ENCODE data around the gene KRT8.
"Not testable (repeated sequence)": the region's sequence is repeated elsewhere in the genome, so short reads cannot be mapped to it uniquely, and the experiment has no call there.

The KRT8 gene

DNA sequence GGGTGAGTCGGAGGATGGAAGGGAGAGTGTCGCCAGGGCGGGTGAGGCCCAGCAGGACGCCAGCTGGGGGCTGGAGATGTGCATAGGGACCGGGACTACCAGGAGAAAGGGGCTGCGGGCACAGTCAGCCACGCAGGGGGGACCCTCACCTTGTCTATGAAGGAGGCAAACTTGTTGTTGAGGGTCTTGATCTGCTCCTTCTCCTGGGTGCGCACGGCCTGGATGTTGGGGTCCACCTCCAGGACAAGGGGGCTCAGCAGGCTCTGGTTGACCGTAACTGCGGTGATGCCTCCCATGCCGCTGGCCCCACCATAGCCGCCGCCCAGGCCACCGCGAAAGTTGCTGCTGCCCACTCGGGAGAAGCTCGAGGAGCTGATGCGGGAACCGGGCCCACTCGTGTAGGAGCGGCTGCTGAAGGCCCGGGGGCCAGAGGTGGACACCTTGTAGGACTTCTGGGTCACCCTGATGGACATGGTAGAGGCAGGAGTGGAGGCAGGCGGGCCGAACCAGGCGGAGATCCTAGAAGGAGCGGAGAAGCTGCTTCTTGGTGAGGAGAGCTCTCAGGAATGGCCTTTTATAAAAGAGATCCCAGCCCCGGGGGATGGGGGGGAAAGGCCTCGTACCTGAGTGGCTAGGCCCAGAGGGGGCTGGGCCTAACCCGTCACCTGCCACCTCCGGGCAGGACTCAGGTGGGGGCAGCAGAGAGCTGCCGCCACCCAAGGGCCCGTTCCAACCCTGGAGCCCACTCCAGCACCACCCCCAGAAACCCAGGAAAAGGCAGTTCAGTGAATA is at the start of gene KRT8:
Gene KRT8 (minus strand): TSS at position 568 of the 792 bp plus-strand sequence. CDS start 95 bp downstream, at position 473.
- not testable (repeated sequence) for H3K27me3 ChIP-seq (ENCODE audit: control insufficient read depth, insufficient read depth, low read length); H3K27ac ChIP-seq (ENCODE audit: low read length); H3K9me3 ChIP-seq (ENCODE audit: control insufficient read depth, insufficient read depth, low read length)
- WGBS (ENCODE audit: insufficient coverage, insufficient read length) = no CpG with 5 or more reads among the region's 33 CpGs
- Histone ChIP-seq H3K36me3 (ENCODE audit: control insufficient read depth, insufficient read depth, low read length) (peaks cover 20% of the 10 kb centered on the region; the same call in 1 of the 2 replicates), H3K4me3 (ENCODE audit: low read length) (peak within 1 kb of the TSS; percentile 68), H3K4me1 (ENCODE audit: control insufficient read depth, insufficient read depth, low read length) (peaks cover 12% of the 10 kb centered on the region)
- peak; percentile 71 for DNase-seq (ENCODE audit: low read depth, low spot score)

DNA sequence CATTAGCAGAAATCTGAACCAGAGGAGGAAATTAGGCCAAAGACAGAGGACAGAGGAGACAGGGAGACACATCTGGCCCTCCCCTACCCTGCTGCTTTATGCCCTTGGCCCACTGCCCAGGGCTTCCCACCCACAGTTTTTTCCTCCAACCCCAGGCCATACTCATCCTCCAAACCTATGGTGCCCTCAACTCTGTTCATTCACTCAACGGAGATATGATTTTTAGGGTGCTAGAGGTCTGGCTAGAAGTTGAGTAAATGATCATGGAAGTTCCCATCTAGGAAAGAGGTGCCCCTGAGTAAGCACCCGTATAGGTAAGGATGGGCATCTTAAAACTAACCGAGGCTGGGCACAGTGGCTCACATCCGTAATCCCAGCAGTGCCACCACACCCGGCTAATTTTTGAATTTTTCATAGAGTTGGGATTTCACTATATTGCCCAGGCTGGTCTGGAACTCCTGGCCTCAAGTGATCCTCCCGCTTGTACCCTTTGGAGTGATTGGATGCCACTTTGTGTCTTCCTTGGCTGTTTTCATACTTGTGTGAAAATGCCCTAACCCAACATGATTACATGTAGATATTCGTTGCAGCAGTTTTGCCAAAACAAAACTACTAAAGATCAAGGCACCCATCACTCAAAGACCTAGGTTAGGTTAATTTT is 48.4 kb upstream of the KRT8 start:
- H3K4me3 ChIP-seq (ENCODE audit: low read length) = no peak overlapping the region
- H3K27ac ChIP-seq (ENCODE audit: low read length) = no peak overlapping the region
- H3K9me3 ChIP-seq (ENCODE audit: control insufficient read depth, insufficient read depth, low read length) = no peaks in the 10 kb centered on the region
- no peak for DNase-seq (ENCODE audit: low read depth, low spot score)
- H3K27me3 ChIP-seq (ENCODE audit: control insufficient read depth, insufficient read depth, low read length) = no peaks in the 10 kb centered on the region
- peaks cover 27% of the 10 kb centered on the region; the same call in 1 of the 2 replicates for H3K36me3 ChIP-seq (ENCODE audit: control insufficient read depth, insufficient read depth, low read length)
- WGBS (ENCODE audit: insufficient coverage, insufficient read length) = no CpG with 5 or more reads among the region's 7 CpGs
- no peaks in the 10 kb centered on the region for H3K4me1 ChIP-seq (ENCODE audit: control insufficient read depth, insufficient read depth, low read length)

DNA sequence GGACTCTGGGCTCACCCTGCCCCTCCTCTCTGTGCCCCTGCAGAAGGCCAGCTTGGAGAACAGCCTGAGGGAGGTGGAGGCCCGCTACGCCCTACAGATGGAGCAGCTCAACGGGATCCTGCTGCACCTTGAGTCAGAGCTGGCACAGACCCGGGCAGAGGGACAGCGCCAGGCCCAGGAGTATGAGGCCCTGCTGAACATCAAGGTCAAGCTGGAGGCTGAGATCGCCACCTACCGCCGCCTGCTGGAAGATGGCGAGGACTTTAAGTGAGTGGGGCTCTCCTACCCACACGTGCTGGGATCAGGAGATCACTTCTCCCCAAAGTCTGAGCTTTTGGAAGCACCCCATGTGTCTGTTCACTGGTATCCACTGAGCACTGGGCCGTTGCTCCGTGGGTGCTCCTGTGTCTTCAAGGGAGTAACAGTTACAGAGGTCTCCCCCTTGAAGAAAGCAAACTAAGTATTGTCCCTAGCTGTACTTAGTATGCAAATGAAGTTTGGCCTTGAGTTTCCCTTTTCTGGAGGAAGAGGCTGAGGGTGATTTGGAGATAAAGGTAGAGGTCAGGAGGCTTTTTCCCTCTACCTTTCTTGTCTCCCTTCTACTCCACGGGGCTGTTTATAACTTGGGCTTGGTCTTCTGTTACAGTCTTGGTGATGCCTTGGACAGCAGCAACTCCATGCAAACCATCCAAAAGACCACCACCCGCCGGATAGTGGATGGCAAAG is 47.4 kb upstream of the KRT8 start:
- peaks cover 3% of the 10 kb centered on the region; the same call in 1 of the 2 replicates for H3K4me1 ChIP-seq (ENCODE audit: control insufficient read depth, insufficient read depth, low read length)
- no CpG with 5 or more reads among the region's 15 CpGs for WGBS (ENCODE audit: insufficient coverage, insufficient read length)
- H3K27me3 ChIP-seq (ENCODE audit: control insufficient read depth, insufficient read depth, low read length) = no peaks in the 10 kb centered on the region
- no peak overlapping the region for H3K27ac ChIP-seq (ENCODE audit: low read length)
- H3K9me3 ChIP-seq (ENCODE audit: control insufficient read depth, insufficient read depth, low read length) = no peaks in the 10 kb centered on the region
- no peak overlapping the region for H3K4me3 ChIP-seq (ENCODE audit: low read length)
- DNase-seq (ENCODE audit: low read depth, low spot score) = no peak
- peaks cover 27% of the 10 kb centered on the region; the same call in 1 of the 2 replicates for H3K36me3 ChIP-seq (ENCODE audit: control insufficient read depth, insufficient read depth, low read length)

DNA sequence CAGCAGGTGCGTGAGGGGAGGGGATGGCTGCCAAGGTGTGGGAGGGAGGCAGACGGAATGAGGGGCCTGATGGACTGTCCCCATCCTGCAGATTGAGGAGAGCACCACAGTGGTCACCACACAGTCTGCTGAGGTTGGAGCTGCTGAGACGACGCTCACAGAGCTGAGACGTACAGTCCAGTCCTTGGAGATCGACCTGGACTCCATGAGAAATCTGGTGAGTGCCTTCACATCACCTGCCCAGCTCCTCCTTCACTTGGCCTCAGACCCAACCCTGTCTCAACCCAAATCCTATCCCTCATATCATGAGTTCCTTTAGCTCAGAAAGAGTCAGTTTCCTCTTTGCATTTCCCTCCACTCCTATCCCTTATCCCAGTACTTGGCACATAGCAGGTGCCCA is 46.8 kb upstream of the KRT8 start:
- no CpG with 5 or more reads among the region's 6 CpGs for WGBS (ENCODE audit: insufficient coverage, insufficient read length)
- no peaks in the 10 kb centered on the region for H3K27me3 ChIP-seq (ENCODE audit: control insufficient read depth, insufficient read depth, low read length)
- no peak for DNase-seq (ENCODE audit: low read depth, low spot score)
- peaks cover 7% of the 10 kb centered on the region; the same call in 1 of the 2 replicates for H3K4me1 ChIP-seq (ENCODE audit: control insufficient read depth, insufficient read depth, low read length)
- peaks cover 27% of the 10 kb centered on the region; the same call in 1 of the 2 replicates for H3K36me3 ChIP-seq (ENCODE audit: control insufficient read depth, insufficient read depth, low read length)
- no peaks in the 10 kb centered on the region for H3K9me3 ChIP-seq (ENCODE audit: control insufficient read depth, insufficient read depth, low read length)
- no peak overlapping the region for H3K4me3 ChIP-seq (ENCODE audit: low read length)
- no peak overlapping the region for H3K27ac ChIP-seq (ENCODE audit: low read length)

DNA sequence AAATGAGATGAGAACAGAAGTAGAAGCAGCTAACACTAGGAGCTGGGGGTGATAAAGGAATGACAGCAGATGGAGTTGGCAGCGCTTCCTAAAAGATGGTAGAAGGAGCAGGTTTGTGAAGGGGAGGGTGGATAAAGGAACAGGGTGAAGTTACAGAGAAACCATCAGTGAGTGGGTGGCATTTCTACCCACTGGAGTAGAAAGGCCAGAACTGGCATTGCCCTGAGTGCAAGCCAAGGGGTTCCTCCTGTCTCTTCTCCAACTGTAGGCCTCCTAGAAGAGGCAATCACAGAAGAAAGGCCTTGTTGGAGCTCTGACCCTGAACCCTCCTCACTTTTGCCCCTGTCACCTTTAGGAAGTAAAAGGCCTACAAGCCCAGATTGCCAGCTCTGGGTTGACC is 46.2 kb upstream of the KRT8 start:
- Histone ChIP-seq H3K27me3 (ENCODE audit: control insufficient read depth, insufficient read depth, low read length) (no peaks in the 10 kb centered on the region), H3K36me3 (ENCODE audit: control insufficient read depth, insufficient read depth, low read length) (peaks cover 27% of the 10 kb centered on the region; the same call in 1 of the 2 replicates), H3K4me3 (ENCODE audit: low read length) (no peak overlapping the region), H3K27ac (ENCODE audit: low read length) (no peak overlapping the region), H3K4me1 (ENCODE audit: control insufficient read depth, insufficient read depth, low read length) (peaks cover 9% of the 10 kb centered on the region; the same call in 1 of the 2 replicates), H3K9me3 (ENCODE audit: control insufficient read depth, insufficient read depth, low read length) (no peaks in the 10 kb centered on the region)
- WGBS (ENCODE audit: insufficient coverage, insufficient read length) = no CpG with 5 or more reads among the region's 1 CpG
- DNase-seq (ENCODE audit: low read depth, low spot score) = no peak

DNA sequence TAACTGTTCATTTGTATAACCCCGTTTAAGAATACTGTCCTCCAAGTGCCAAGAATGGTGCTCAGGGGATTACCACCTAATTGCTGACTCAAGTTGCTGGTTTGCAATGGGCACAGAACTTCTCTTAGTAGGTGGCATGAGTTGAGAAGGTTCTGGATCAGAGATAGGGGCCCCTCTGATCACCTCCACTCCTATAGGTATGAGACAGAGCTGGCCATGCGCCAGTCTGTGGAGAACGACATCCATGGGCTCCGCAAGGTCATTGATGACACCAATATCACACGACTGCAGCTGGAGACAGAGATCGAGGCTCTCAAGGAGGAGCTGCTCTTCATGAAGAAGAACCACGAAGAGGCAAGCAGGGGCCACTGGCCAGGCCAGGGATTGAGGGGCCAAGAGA is 45.7 kb upstream of the KRT8 start:
- peaks cover 27% of the 10 kb centered on the region; the same call in 1 of the 2 replicates for H3K36me3 ChIP-seq (ENCODE audit: control insufficient read depth, insufficient read depth, low read length)
- no peaks in the 10 kb centered on the region for H3K9me3 ChIP-seq (ENCODE audit: control insufficient read depth, insufficient read depth, low read length)
- H3K27me3 ChIP-seq (ENCODE audit: control insufficient read depth, insufficient read depth, low read length) = no peaks in the 10 kb centered on the region
- no CpG with 5 or more reads among the region's 7 CpGs for WGBS (ENCODE audit: insufficient coverage, insufficient read length)
- H3K4me1 ChIP-seq (ENCODE audit: control insufficient read depth, insufficient read depth, low read length) = peaks cover 9% of the 10 kb centered on the region; the same call in 1 of the 2 replicates
- peak overlapping the region; percentile 81; the same call in 1 of the 2 replicates for H3K4me3 ChIP-seq (ENCODE audit: low read length)
- no peak overlapping the region for H3K27ac ChIP-seq (ENCODE audit: low read length)
- no peak for DNase-seq (ENCODE audit: low read depth, low spot score)

DNA sequence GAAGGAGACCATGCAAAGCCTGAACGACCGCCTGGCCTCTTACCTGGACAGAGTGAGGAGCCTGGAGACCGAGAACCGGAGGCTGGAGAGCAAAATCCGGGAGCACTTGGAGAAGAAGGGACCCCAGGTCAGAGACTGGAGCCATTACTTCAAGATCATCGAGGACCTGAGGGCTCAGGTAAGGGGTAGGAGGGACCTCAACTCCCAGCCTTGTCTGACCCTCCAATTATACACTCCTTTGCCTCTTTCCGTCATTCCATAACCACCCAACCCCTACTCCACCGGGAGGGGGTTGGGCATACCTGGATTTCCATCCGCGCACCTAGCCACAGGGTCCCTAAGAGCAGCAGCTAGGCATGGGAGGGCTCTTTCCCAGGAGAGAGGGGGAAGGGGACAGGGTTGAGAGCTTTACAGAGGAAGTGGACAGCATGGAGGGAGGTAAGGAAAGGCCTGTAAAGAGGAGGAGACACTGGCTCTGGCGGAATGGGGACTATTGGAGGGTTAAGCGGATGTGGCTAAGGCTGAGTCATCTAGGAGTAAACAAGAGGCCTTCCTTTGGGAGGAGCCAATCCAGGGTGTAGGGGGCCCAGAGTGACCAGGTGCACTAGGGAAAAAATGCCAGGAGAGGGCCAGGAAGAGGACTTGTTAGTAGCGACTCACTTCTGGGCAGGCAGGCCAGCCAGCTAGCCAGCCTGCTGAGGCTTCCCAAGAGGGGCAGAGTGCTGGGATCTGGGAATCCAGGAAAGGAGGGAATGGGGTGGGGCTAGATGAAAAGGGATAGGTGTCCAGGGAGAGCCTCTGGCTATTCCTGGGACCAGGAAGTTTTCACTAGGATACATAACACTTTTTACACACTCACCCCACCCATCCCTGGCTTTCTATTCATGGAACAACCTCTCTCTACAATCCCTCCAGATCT is 44.8 kb upstream of the KRT8 start:
- Histone ChIP-seq H3K36me3 (ENCODE audit: control insufficient read depth, insufficient read depth, low read length) (peaks cover 27% of the 10 kb centered on the region; the same call in 1 of the 2 replicates), H3K27me3 (ENCODE audit: control insufficient read depth, insufficient read depth, low read length) (no peaks in the 10 kb centered on the region), H3K4me3 (ENCODE audit: low read length) (peak overlapping the region; percentile 81), H3K4me1 (ENCODE audit: control insufficient read depth, insufficient read depth, low read length) (peaks cover 16% of the 10 kb centered on the region; the same call in 1 of the 2 replicates), H3K9me3 (ENCODE audit: control insufficient read depth, insufficient read depth, low read length) (no peaks in the 10 kb centered on the region), H3K27ac (ENCODE audit: low read length) (no peak overlapping the region)
- no CpG with 5 or more reads among the region's 13 CpGs for WGBS (ENCODE audit: insufficient coverage, insufficient read length)
- no peak for DNase-seq (ENCODE audit: low read depth, low spot score)

DNA sequence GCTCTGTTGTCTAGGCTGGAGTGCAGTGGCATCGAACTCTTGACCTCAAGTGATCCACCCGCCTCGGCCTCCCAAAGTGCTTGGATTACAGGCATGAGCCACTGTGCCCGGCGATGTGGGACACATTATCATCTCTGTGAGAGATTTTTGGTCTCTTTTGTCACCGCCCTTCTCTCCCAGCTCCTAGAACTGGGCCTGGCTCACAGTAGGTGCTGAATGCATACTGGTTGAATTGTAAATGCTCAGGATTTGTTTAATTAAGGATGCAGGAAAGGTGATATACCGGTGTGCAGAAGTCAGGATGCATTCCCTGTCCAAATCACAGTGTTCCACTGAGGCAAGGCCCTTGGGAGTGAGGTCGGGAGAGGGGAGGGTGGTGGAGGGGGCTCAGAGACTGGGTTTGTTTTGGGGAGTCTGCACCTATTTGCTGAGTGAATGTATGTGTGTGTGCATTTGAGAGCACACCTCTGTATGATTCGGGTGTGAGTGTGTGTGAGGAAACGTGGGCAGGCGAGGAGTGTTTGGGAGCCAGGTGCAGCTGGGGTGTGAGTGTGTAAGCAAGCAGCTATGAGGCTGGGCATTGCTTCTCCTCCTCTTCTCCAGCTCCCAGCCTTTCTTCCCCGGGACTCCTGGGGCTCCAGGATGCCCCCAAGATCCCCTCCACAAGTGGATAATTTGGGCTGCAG is 43.0 kb upstream of the KRT8 start:
- Histone ChIP-seq H3K27ac (ENCODE audit: low read length) (no peak overlapping the region), H3K9me3 (ENCODE audit: control insufficient read depth, insufficient read depth, low read length) (no peaks in the 10 kb centered on the region), H3K36me3 (ENCODE audit: control insufficient read depth, insufficient read depth, low read length) (peaks cover 24% of the 10 kb centered on the region; the same call in 1 of the 2 replicates), H3K27me3 (ENCODE audit: control insufficient read depth, insufficient read depth, low read length) (no peaks in the 10 kb centered on the region), H3K4me1 (ENCODE audit: control insufficient read depth, insufficient read depth, low read length) (peaks cover 17% of the 10 kb centered on the region; the same call in 1 of the 2 replicates), H3K4me3 (ENCODE audit: low read length) (no peak overlapping the region)
- WGBS (ENCODE audit: insufficient coverage, insufficient read length) = no CpG with 5 or more reads among the region's 12 CpGs
- no peak for DNase-seq (ENCODE audit: low read depth, low spot score)

DNA sequence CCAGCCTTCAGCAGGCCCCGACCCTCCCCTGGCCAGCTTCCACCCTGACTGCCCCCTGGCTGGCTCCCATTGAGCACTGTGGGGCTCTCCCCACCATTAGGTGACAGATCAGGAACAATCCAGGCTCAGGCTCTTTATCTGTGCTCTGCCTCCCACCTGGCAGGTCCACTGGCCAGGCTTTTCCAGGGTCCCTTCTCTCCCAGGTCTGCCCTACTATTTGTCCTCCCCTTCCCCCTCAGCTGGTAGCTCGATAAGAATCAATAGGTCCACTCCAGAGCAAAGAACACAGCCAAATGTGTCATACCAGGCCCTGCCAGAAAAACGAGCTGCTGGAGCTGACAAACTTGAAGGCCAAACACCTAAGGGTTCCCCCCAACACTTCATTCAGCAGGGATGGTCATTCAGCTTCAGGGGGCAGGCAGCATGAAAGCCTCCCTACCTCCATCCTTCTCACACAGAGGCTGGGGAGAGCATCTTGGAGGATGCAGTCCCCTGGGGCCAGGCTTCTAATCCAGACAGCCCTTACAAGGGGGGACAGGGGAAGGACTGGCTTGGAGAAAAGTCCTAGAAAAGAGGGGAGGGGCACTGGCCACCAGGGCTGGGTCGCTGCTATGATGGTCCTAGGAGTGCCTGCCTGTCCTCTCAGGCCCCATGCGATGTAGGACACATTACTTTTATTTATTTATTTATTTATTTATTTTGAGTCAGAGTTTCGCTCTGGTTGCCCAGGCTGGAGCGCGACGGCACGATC is 42.1 kb upstream of the KRT8 start:
- no CpG with 5 or more reads among the region's 10 CpGs for WGBS (ENCODE audit: insufficient coverage, insufficient read length)
- Histone ChIP-seq H3K4me1 (ENCODE audit: control insufficient read depth, insufficient read depth, low read length) (peaks cover 17% of the 10 kb centered on the region; the same call in 1 of the 2 replicates), H3K36me3 (ENCODE audit: control insufficient read depth, insufficient read depth, low read length) (peaks cover 18% of the 10 kb centered on the region; the same call in 1 of the 2 replicates), H3K9me3 (ENCODE audit: control insufficient read depth, insufficient read depth, low read length) (no peaks in the 10 kb centered on the region), H3K4me3 (ENCODE audit: low read length) (no peak overlapping the region), H3K27me3 (ENCODE audit: control insufficient read depth, insufficient read depth, low read length) (no peaks in the 10 kb centered on the region), H3K27ac (ENCODE audit: low read length) (no peak overlapping the region)
- DNase-seq (ENCODE audit: low read depth, low spot score) = no peak
